22Rv1 (cell line): ENCODE results near the gene MAP1LC3B.

Source experiments
- CTCF ChIP-seq: fragments of 450-650 bp; IDR thresholded peaks from 2 replicates; pipeline ENCODE4 v1.5.1; 2017; ENCODE audit warnings: mild to moderate bottlenecking
- ZFX ChIP-seq: fragments of 450-650 bp; IDR thresholded peaks from 2 replicates; pipeline ENCODE4 v1.6.1; 2017; ENCODE audit warnings: antibody characterized with exemption, borderline replicate concordance

DNA sequence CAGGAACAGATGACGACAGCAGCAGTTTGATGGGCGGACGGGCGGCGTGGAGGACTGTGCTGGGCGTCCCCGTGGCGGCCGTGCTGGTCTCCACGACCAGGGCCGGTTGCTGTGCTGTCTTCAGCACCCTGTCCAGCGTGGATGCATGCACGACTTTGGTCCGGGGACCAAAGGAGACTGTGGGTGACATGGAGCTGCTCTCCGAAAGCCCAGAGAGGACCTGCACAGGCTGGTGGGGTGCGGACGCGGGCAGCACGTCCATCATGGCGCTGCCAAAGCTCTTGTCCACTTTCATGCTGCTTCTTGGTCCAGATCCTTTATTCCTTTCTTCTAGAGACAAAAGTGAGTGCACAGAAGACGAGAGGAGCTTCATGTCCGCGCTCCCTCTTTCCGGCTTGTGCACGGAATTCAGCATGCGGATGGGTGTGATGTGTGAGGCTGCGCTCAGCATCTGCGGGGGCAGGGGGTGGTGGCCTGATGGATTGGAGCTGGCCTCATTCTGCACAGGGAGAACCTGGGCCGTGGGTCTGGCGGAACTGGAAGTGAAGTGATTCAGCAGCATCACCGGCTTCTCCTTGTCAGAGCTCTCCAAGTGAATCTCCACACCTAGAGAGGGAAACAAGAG, 20.3 kb downstream of the MAP1LC3B start:
- no peak for TF ChIP-seq CTCF
- no peak for TF ChIP-seq ZFX
